Osteoblast (primary cell): ENCODE data around the gene FXYD2. TPM values are rescaled to one million over a fixed set of nuclear protein-coding genes. Genes with fewer than 3 reads are reported as not detected.
A peak's percentile ranks its signal among the peaks of the same experiment; 100 is the strongest.

Experiments
- DNase-seq: peaks from one replicate; pipeline ENCODE4 v3.0.0; 2011; ENCODE audit warnings: low spot score, mixed read lengths; ENCODE audit not compliant: insufficient read length; ENCODE audit errors: missing footprints
- H2AFZ ChIP-seq: 2 replicates; pipeline ENCODE4 v1.6.0; 2011; ENCODE audit warnings: mild to moderate bottlenecking, low read length
- H3K27ac ChIP-seq: 2 replicates; pipeline ENCODE4 v1.5.1; 2011; ENCODE audit warnings: mild to moderate bottlenecking, low read depth, low read length, moderate library complexity
- H3K27me3 ChIP-seq: 2 replicates; pipeline ENCODE4 v1.6.0; 2012; ENCODE audit warnings: mild to moderate bottlenecking, control low read depth, inconsistent platforms, low read length, moderate library complexity; ENCODE audit not compliant: insufficient read depth
- H3K36me3 ChIP-seq: 2 replicates; pipeline ENCODE4 v1.5.1; 2011; ENCODE audit warnings: mild to moderate bottlenecking, low read length, control low read depth, moderate library complexity; ENCODE audit not compliant: insufficient read depth
- H3K4me1 ChIP-seq: 2 replicates; pipeline ENCODE4 v1.5.1; 2011; ENCODE audit warnings: mild to moderate bottlenecking, low read length, control low read depth, moderate library complexity; ENCODE audit not compliant: insufficient read depth
- H3K4me2 ChIP-seq: 2 replicates; pipeline ENCODE4 v1.6.0; 2011; ENCODE audit warnings: mild to moderate bottlenecking, low read length; ENCODE audit not compliant: insufficient read depth
- H3K4me3 ChIP-seq: fragments of 200-600 bp; sonication (generic); 3 replicates; pipeline ENCODE4 v1.5.1; 2012; ENCODE audit warnings: mild to moderate bottlenecking, low read length, inconsistent platforms; ENCODE audit not compliant: insufficient read depth
- H3K79me2 ChIP-seq: 2 replicates; pipeline ENCODE4 v1.6.0; 2012; ENCODE audit warnings: mild to moderate bottlenecking, low read length, control low read depth, inconsistent platforms; ENCODE audit not compliant: insufficient read depth
- H3K9me3 ChIP-seq: 2 replicates; pipeline ENCODE4 v1.5.1; 2011; ENCODE audit warnings: low read depth, low read length, control low read depth
- H4K20me1 ChIP-seq: 2 replicates; pipeline ENCODE4 v1.6.0; 2012; ENCODE audit warnings: mild to moderate bottlenecking, low read length, control low read depth; ENCODE audit not compliant: insufficient read depth
- CTCF ChIP-seq: IDR thresholded peaks from 2 replicates; pipeline ENCODE4 v1.5.1; 2011; ENCODE audit warnings: mild to moderate bottlenecking, low read depth, low read length, moderate library complexity; ENCODE audit errors: extremely low read depth
- total RNA-seq: library from RNA; depleted of rRNA; stranded (reverse); fragments of >200 nt; gene quantifications from 2 replicates; pipeline ENCODE4 v1.2.3, GENCODE V29; 2012

Gene FXYD2
- total RNA-seq, 1 donor = not detected

GRCh38 chr11:117834838-117835443, 10.4 kb upstream of the FXYD2 start:
- Histone ChIP-seq H3K4me2 (no peak overlapping the region), H3K36me3 (no peaks in the 10 kb centered on the region), H3K9me3 (no peaks in the 10 kb centered on the region), H3K4me1 (no peaks in the 10 kb centered on the region), H3K79me2 (no peaks in the 10 kb centered on the region), H4K20me1 (no peaks in the 10 kb centered on the region), H3K27ac (no peak overlapping the region), H3K27me3 (peaks cover 10% of the 10 kb centered on the region), H2AFZ (no peak overlapping the region), H3K4me3 (no peak overlapping the region)
- TF ChIP-seq CTCF = no peak
- peak; percentile 13 for DNase-seq

DNA sequence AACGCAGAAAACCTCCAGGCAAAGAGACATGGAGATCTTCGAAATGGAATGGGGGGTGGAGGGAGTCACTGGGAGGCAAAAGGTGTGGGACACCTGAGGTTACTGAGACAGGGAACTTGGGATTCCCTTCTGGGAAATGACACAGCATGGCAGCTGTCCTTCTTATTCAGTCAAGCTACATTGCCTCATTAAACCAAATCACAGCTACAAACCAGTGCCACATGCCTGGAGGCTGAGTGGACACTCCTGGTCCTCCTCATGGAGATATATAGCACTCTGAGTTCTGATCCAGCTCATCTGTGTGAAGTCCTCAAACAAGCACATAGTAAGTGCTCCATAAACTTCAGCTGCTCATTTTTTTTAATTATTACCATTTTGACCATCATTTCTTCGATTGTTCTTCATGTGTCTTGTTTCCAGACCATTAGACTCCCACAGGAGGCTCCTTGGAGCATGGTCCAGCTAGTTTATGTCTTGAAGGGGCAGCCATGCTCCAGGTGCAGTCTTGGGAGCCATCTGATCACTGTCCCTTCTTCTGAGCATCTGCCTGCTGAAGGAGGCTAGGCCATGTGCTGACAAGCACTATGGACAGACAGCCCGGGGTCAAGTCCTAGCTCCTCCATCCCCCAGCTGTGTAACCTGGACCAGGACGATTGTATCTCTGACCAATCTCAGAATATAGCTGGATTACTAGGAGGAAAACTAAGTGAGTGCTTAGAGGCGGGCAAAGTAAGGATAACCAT, 9.7 kb upstream of the FXYD2 start:
- Histone ChIP-seq H3K79me2 (no peaks in the 10 kb centered on the region), H3K36me3 (no peaks in the 10 kb centered on the region), H3K27me3 (peaks cover 11% of the 10 kb centered on the region), H3K4me2 (no peak overlapping the region), H2AFZ (no peak overlapping the region), H3K4me1 (no peaks in the 10 kb centered on the region), H4K20me1 (no peaks in the 10 kb centered on the region), H3K27ac (no peak overlapping the region), H3K4me3 (no peak overlapping the region), H3K9me3 (no peaks in the 10 kb centered on the region)
- no peak for TF ChIP-seq CTCF
- no peak for DNase-seq

- H3K4me3 ChIP-seq = no peak overlapping the region
- H3K27ac ChIP-seq = no peak overlapping the region
- H3K9me3 ChIP-seq = no peaks in the 10 kb centered on the region
- no peaks in the 10 kb centered on the region for H4K20me1 ChIP-seq
- H3K4me2 ChIP-seq = no peak overlapping the region
- H3K4me1 ChIP-seq = no peaks in the 10 kb centered on the region
- no peak overlapping the region for H2AFZ ChIP-seq
- no peak for TF ChIP-seq CTCF
- H3K36me3 ChIP-seq = no peaks in the 10 kb centered on the region
- no peaks in the 10 kb centered on the region for H3K79me2 ChIP-seq
- H3K27me3 ChIP-seq = peaks cover 11% of the 10 kb centered on the region
- DNase-seq = peak; percentile 4
Observed at GRCh38 chr11:117833401-117833891, 8.9 kb upstream of the FXYD2 start.

DNA sequence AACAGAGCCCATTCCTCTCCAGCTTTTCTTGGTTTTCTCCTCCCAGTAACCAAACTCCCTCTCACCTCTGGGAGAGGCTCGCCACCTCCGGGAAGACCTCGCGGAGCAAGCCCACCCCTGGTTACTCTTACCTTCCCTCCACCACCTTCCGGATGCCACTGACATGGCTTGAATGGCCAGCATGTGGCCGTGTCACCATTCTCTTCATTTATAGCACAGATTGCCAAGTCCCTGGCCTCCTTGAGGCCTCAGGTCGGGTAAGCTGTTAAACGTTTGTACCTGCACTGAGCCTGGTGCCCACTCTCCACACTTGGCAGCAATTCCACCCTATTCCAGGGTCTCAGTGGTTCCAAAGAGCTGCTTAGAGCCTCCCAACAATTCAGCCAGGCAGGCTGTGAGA, 8.0 kb upstream of the FXYD2 start:
- Histone ChIP-seq H3K36me3 (no peaks in the 10 kb centered on the region), H3K4me2 (no peak overlapping the region), H3K9me3 (no peaks in the 10 kb centered on the region), H4K20me1 (no peaks in the 10 kb centered on the region), H3K27ac (no peak overlapping the region), H3K79me2 (no peaks in the 10 kb centered on the region), H2AFZ (no peak overlapping the region), H3K4me3 (no peak overlapping the region), H3K4me1 (no peaks in the 10 kb centered on the region), H3K27me3 (peaks cover 11% of the 10 kb centered on the region)
- no peak for DNase-seq
- TF ChIP-seq CTCF = no peak
